Liver (tissue), 3 donors: ENCODE measurements around the gene NOCT.
A peak's percentile ranks its signal among the peaks of the same experiment; 100 is the strongest.

Experiments used
- JUND ChIP-seq, 2 donors: IDR thresholded peaks; 2 replicates each; pipeline ENCODE4 v1.6.1; 2016; ENCODE audit warnings: antibody characterized with exemption in 2 of 2
- MAX ChIP-seq: IDR thresholded peaks from 2 replicates; pipeline ENCODE4 v1.6.1; 2016; ENCODE audit warnings: antibody characterized with exemption
- TAF1 ChIP-seq: conservative IDR thresholded peaks from 2 replicates; pipeline ENCODE4 v1.6.1; 2016; ENCODE audit warnings: antibody characterized with exemption, mild to moderate bottlenecking
- TF ChIP-seq, protein P1 (sequence below): IDR thresholded peaks from 2 replicates; pipeline ENCODE4 v1.6.1; 2016; ENCODE audit warnings: antibody characterized with exemption
- TF ChIP-seq, protein P2 (sequence below): fragments of 150-350 bp; IDR thresholded peaks from 2 replicates; pipeline ENCODE4 v1.5.1; 2017; ENCODE audit warnings: improper control_type of control experiment, low read depth, low read length; ENCODE audit not compliant: missing input control
- donor health status: healthy.
- donor health status: healthy.

GRCh38 chr4:139014371-139015268 lies 961 bp upstream of the NOCT start:
- TF ChIP-seq, protein P1, sequence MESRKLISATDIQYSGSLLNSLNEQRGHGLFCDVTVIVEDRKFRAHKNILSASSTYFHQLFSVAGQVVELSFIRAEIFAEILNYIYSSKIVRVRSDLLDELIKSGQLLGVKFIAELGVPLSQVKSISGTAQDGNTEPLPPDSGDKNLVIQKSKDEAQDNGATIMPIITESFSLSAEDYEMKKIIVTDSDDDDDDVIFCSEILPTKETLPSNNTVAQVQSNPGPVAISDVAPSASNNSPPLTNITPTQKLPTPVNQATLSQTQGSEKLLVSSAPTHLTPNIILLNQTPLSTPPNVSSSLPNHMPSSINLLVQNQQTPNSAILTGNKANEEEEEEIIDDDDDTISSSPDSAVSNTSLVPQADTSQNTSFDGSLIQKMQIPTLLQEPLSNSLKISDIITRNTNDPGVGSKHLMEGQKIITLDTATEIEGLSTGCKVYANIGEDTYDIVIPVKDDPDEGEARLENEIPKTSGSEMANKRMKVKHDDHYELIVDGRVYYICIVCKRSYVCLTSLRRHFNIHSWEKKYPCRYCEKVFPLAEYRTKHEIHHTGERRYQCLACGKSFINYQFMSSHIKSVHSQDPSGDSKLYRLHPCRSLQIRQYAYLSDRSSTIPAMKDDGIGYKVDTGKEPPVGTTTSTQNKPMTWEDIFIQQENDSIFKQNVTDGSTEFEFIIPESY = no peak
- TF ChIP-seq, protein P2, sequence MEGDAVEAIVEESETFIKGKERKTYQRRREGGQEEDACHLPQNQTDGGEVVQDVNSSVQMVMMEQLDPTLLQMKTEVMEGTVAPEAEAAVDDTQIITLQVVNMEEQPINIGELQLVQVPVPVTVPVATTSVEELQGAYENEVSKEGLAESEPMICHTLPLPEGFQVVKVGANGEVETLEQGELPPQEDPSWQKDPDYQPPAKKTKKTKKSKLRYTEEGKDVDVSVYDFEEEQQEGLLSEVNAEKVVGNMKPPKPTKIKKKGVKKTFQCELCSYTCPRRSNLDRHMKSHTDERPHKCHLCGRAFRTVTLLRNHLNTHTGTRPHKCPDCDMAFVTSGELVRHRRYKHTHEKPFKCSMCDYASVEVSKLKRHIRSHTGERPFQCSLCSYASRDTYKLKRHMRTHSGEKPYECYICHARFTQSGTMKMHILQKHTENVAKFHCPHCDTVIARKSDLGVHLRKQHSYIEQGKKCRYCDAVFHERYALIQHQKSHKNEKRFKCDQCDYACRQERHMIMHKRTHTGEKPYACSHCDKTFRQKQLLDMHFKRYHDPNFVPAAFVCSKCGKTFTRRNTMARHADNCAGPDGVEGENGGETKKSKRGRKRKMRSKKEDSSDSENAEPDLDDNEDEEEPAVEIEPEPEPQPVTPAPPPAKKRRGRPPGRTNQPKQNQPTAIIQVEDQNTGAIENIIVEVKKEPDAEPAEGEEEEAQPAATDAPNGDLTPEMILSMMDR = no peak
- no peak for TF ChIP-seq MAX
- peak; percentile 84 to 93 for TF ChIP-seq JUND (IDR thresholded peaks at IDR 0.05)
- TF ChIP-seq TAF1 = no peak
